ENCODE results near the gene DDX20.

The DDX20 gene

GRCh38 chr1:111778066-111778465 lies 22.4 kb downstream of the DDX20 start:
- H3F3A ChIP-seq (ENCODE audit: insufficient read depth, low read length) = no peaks in the 10 kb centered on the region
- no peaks in the 10 kb centered on the region for H4K20me1 ChIP-seq (ENCODE audit: insufficient read depth, low read length)
- H3K27me3 ChIP-seq (ENCODE audit: insufficient read depth, low read length) = no peaks in the 10 kb centered on the region
- H3K9me2 ChIP-seq (ENCODE audit: low read depth, low read length) = no peaks in the 10 kb centered on the region
- no peak overlapping the region for H3K27ac ChIP-seq (ENCODE audit: low read depth, low read length, poor library complexity, severe bottlenecking)
- H3K9me3 ChIP-seq (ENCODE audit: low read length) = no peaks in the 10 kb centered on the region
- H3K4me3 ChIP-seq (ENCODE audit: low read depth, low read length, poor library complexity, severe bottlenecking) = no peak overlapping the region
- no peaks in the 10 kb centered on the region for H3K79me2 ChIP-seq (ENCODE audit: insufficient read depth, low read length)
- TF ChIP-seq CTCF (IDR thresholded peaks at IDR 0.05; ENCODE audit: low read length) (no peak), EZH2 (IDR thresholded peaks at IDR 0.05; ENCODE audit: borderline replicate concordance, low read length) (no peak)
- H3K9ac ChIP-seq (ENCODE audit: low read length) = no peak overlapping the region
- no peak overlapping the region for H2AFZ ChIP-seq (ENCODE audit: low read length)
- H3K4me2 ChIP-seq (ENCODE audit: low read length) = no peak overlapping the region
- H3K4me1 ChIP-seq (ENCODE audit: insufficient read depth, low read length, severe bottlenecking) = no peaks in the 10 kb centered on the region
- no peaks in the 10 kb centered on the region for H3K36me3 ChIP-seq (ENCODE audit: insufficient read depth, low read length)

- no peaks in the 10 kb centered on the region for H3K79me2 ChIP-seq (ENCODE audit: insufficient read depth, low read length)
- no peaks in the 10 kb centered on the region for H3K9me2 ChIP-seq (ENCODE audit: low read depth, low read length)
- no peaks in the 10 kb centered on the region for H3K4me1 ChIP-seq (ENCODE audit: insufficient read depth, low read length, severe bottlenecking)
- H2AFZ ChIP-seq (ENCODE audit: low read length) = no peak overlapping the region
- H3K27ac ChIP-seq (ENCODE audit: low read depth, low read length, poor library complexity, severe bottlenecking) = no peak overlapping the region
- no peak for TF ChIP-seq EZH2 (IDR thresholded peaks at IDR 0.05; ENCODE audit: borderline replicate concordance, low read length)
- TF ChIP-seq CTCF (IDR thresholded peaks at IDR 0.05; ENCODE audit: low read length) = no peak
- H3F3A ChIP-seq (ENCODE audit: insufficient read depth, low read length) = no peaks in the 10 kb centered on the region
- no peaks in the 10 kb centered on the region for H3K27me3 ChIP-seq (ENCODE audit: insufficient read depth, low read length)
- no peaks in the 10 kb centered on the region for H3K36me3 ChIP-seq (ENCODE audit: insufficient read depth, low read length)
- H3K4me2 ChIP-seq (ENCODE audit: low read length) = no peak overlapping the region
- no peak overlapping the region for H3K9ac ChIP-seq (ENCODE audit: low read length)
- no peaks in the 10 kb centered on the region for H4K20me1 ChIP-seq (ENCODE audit: insufficient read depth, low read length)
- no peak overlapping the region for H3K4me3 ChIP-seq (ENCODE audit: low read depth, low read length, poor library complexity, severe bottlenecking)
- no peaks in the 10 kb centered on the region for H3K9me3 ChIP-seq (ENCODE audit: low read length)
Observed at GRCh38 chr1:111778541-111779051, 22.9 kb downstream of the DDX20 start.

- Histone ChIP-seq H3K9ac (ENCODE audit: low read length) (no peak overlapping the region), H2AFZ (ENCODE audit: low read length) (no peak overlapping the region), H3K4me3 (ENCODE audit: low read depth, low read length, poor library complexity, severe bottlenecking) (no peak overlapping the region), H3K27me3 (ENCODE audit: insufficient read depth, low read length) (no peaks in the 10 kb centered on the region), H3K4me1 (ENCODE audit: insufficient read depth, low read length, severe bottlenecking) (no peaks in the 10 kb centered on the region), H3K9me3 (ENCODE audit: low read length) (no peaks in the 10 kb centered on the region), H3K27ac (ENCODE audit: low read depth, low read length, poor library complexity, severe bottlenecking) (no peak overlapping the region), H3F3A (ENCODE audit: insufficient read depth, low read length) (no peaks in the 10 kb centered on the region), H3K9me2 (ENCODE audit: low read depth, low read length) (no peaks in the 10 kb centered on the region), H3K79me2 (ENCODE audit: insufficient read depth, low read length) (no peaks in the 10 kb centered on the region), H3K36me3 (ENCODE audit: insufficient read depth, low read length) (no peaks in the 10 kb centered on the region), H4K20me1 (ENCODE audit: insufficient read depth, low read length) (no peaks in the 10 kb centered on the region), H3K4me2 (ENCODE audit: low read length) (no peak overlapping the region)
- TF ChIP-seq EZH2 (IDR thresholded peaks at IDR 0.05; ENCODE audit: borderline replicate concordance, low read length) = no peak
- TF ChIP-seq CTCF (IDR thresholded peaks at IDR 0.05; ENCODE audit: low read length) = no peak
Observed at GRCh38 chr1:111779546-111779945, 23.8 kb downstream of the DDX20 start.
